Hepatocyte (in vitro differentiated cells): ENCODE results near the gene HM13. TPM values are rescaled to one million over a fixed set of nuclear protein-coding genes. Genes with fewer than 3 reads are reported as not detected.
A peak's percentile ranks its signal among the peaks of the same experiment; 100 is the strongest.
"Not testable (repeated sequence)": the region's sequence is repeated elsewhere in the genome, so short reads cannot be mapped to it uniquely, and the experiment has no call there.

Experiments used
- DNase-seq: peaks from one replicate; pipeline ENCODE4 v3.0.0-alpha.2; 2016; ENCODE audit warnings: low spot score
- H2AFZ ChIP-seq: fragments of 200-600 bp; sonication (generic); 2 replicates; pipeline ENCODE4 v1.6.0; 2016; ENCODE audit warnings: antibody characterized with exemption, mild to moderate bottlenecking
- H3K27ac ChIP-seq: fragments of 200-600 bp; sonication (generic); 2 replicates; pipeline ENCODE4 v1.5.1; 2016; ENCODE audit warnings: mild to moderate bottlenecking
- H3K27me3 ChIP-seq: fragments of 200-600 bp; sonication (generic); 2 replicates; pipeline ENCODE4 v1.6.1; 2016
- H3K36me3 ChIP-seq: fragments of 200-600 bp; sonication (generic); replicated peaks from 2 replicates; pipeline ENCODE4 v1.5.1; 2016; ENCODE audit warnings: low read depth; ENCODE audit not compliant: insufficient read depth
- H3K4me1 ChIP-seq: fragments of 200-600 bp; sonication (generic); 2 replicates; pipeline ENCODE4 v1.5.1; 2016; ENCODE audit warnings: mild to moderate bottlenecking, moderate library complexity; ENCODE audit not compliant: insufficient read depth
- H3K4me2 ChIP-seq: fragments of 200-600 bp; sonication (generic); 2 replicates; pipeline ENCODE4 v1.6.0; 2016
- H3K4me3 ChIP-seq: fragments of 200-600 bp; sonication (generic); 2 replicates; pipeline ENCODE4 v1.5.1; 2016; ENCODE audit warnings: mild to moderate bottlenecking
- H3K79me2 ChIP-seq: fragments of 200-600 bp; sonication (generic); 2 replicates; pipeline ENCODE4 v1.6.0; 2017; ENCODE audit warnings: mild to moderate bottlenecking
- H3K9me2 ChIP-seq: fragments of 200-600 bp; sonication (generic); replicated peaks from 2 replicates; pipeline ENCODE4 v1.6.0; 2017; ENCODE audit warnings: mild to moderate bottlenecking; ENCODE audit not compliant: insufficient read depth
- H3K9me3 ChIP-seq: fragments of 200-600 bp; sonication (generic); 2 replicates; pipeline ENCODE4 v1.5.1; 2016; ENCODE audit warnings: low read depth, mild to moderate bottlenecking
- H4K20me1 ChIP-seq: fragments of 200-600 bp; sonication (generic); 2 replicates; pipeline ENCODE4 v1.6.0; 2016; ENCODE audit warnings: mild to moderate bottlenecking; ENCODE audit not compliant: insufficient read depth, poor library complexity, severe bottlenecking
- CTCF ChIP-seq: fragments of 200-600 bp; sonication (generic); IDR thresholded peaks from 2 replicates; pipeline ENCODE4 v1.5.1; 2016; ENCODE audit warnings: antibody characterized with exemption, mild to moderate bottlenecking; ENCODE audit not compliant: poor library complexity
- EZH2 ChIP-seq: fragments of 200-600 bp; sonication (generic); IDR thresholded peaks from 2 replicates; pipeline ENCODE4 v1.6.1; 2016; ENCODE audit warnings: antibody characterized with exemption, mild to moderate bottlenecking, borderline replicate concordance
- EZH2phosphoT487 ChIP-seq: fragments of 200-600 bp; sonication (generic); IDR thresholded peaks from one replicate; pipeline ENCODE4 v1.6.1; 2018; ENCODE audit warnings: antibody characterized with exemption, mild to moderate bottlenecking, low read depth, moderate library complexity; ENCODE audit not compliant: unreplicated experiment, severe bottlenecking
- WGBS: methylation state at CpG from one replicate; pipeline ENCODE4 v1.1.6; 2016; ENCODE audit warnings: low lambda C conversion rate; ENCODE audit errors: missing lambda C conversion rate; 5-methylcytosine and 5-hydroxymethylcytosine counted together
- polyA plus RNA-seq: library from polyadenylated mRNA; unstranded; fragments of >200 nt; fragmentation: Nextera tagmentation; extraction: Ambion mirVana; gene quantifications from 2 replicates; pipeline ENCODE4 v1.2.1, GENCODE V29; 2016
- total RNA-seq: library from RNA; depleted of rRNA; stranded (reverse); fragments of >200 nt; gene quantifications from 2 replicates; pipeline ENCODE4 v1.2.3, GENCODE V29; 2014

HM13 gene
- total and polyA plus RNA-seq, 2 experiments from 2014 or later, result 219 to 461 TPM

GRCh38 chr20:31577194-31577593 is 63.0 kb downstream of the HM13 start:
- no peaks in the 10 kb centered on the region for H3K9me3 ChIP-seq
- peak; percentile 1 for DNase-seq
- no peak overlapping the region for H3K4me3 ChIP-seq
- no peaks in the 10 kb centered on the region for H3K27me3 ChIP-seq
- no peaks in the 10 kb centered on the region for H3K9me2 ChIP-seq
- TF ChIP-seq CTCF, result no peak
- TF ChIP-seq EZH2, result no peak
- no peak for TF ChIP-seq EZH2phosphoT487
- H3K4me1 ChIP-seq, result peaks cover 20% of the 10 kb centered on the region
- H3K36me3 ChIP-seq, result no peaks in the 10 kb centered on the region
- H3K4me2 ChIP-seq, result no peak overlapping the region
- 90% methylated on average over 9 of the region's 9 CpGs for WGBS
- no peaks in the 10 kb centered on the region for H4K20me1 ChIP-seq
- H3K79me2 ChIP-seq, result peaks cover under 1% of the 10 kb centered on the region
- no peak overlapping the region for H2AFZ ChIP-seq
- H3K27ac ChIP-seq, result no peak overlapping the region

GRCh38 chr20:31578448-31579138 is 64.4 kb downstream of the HM13 start:
- no peaks in the 10 kb centered on the region for H4K20me1 ChIP-seq
- no peak overlapping the region for H3K4me2 ChIP-seq
- DNase-seq, result peak; percentile 13
- H3K79me2 ChIP-seq, result no peaks in the 10 kb centered on the region
- H3K4me1 ChIP-seq, result peaks cover 12% of the 10 kb centered on the region
- TF ChIP-seq EZH2phosphoT487, result no peak
- TF ChIP-seq EZH2, result no peak
- no peak for TF ChIP-seq CTCF
- H3K27me3 ChIP-seq, result no peaks in the 10 kb centered on the region
- H3K4me3 ChIP-seq, result no peak overlapping the region
- WGBS, result 94% methylated on average over 32 of the region's 43 CpGs
- no peak overlapping the region for H2AFZ ChIP-seq
- H3K36me3 ChIP-seq, result no peaks in the 10 kb centered on the region
- no peaks in the 10 kb centered on the region for H3K9me2 ChIP-seq
- no peak overlapping the region for H3K27ac ChIP-seq
- no peaks in the 10 kb centered on the region for H3K9me3 ChIP-seq

GRCh38 chr20:31579245-31579644 is 65.0 kb downstream of the HM13 start:
- TF ChIP-seq CTCF, result no peak
- TF ChIP-seq EZH2, result no peak
- no peak for TF ChIP-seq EZH2phosphoT487
- H3K9me2 ChIP-seq, result no peaks in the 10 kb centered on the region
- H3K4me3 ChIP-seq, result no peak overlapping the region
- H3K4me2 ChIP-seq, result no peak overlapping the region
- H3K36me3 ChIP-seq, result no peaks in the 10 kb centered on the region
- no peak overlapping the region for H3K27ac ChIP-seq
- WGBS, result 95% methylated on average over 6 of the region's 6 CpGs
- no peaks in the 10 kb centered on the region for H4K20me1 ChIP-seq
- H3K9me3 ChIP-seq, result no peaks in the 10 kb centered on the region
- no peak overlapping the region for H2AFZ ChIP-seq
- no peaks in the 10 kb centered on the region for H3K79me2 ChIP-seq
- H3K27me3 ChIP-seq, result no peaks in the 10 kb centered on the region
- H3K4me1 ChIP-seq, result peaks cover 6% of the 10 kb centered on the region
- peak; percentile 1 for DNase-seq

- H3K9me3 ChIP-seq, H3K79me2 ChIP-seq, H2AFZ ChIP-seq, H3K4me2 ChIP-seq, H3K4me3 ChIP-seq, H3K36me3 ChIP-seq, H3K27me3 ChIP-seq, H4K20me1 ChIP-seq, H3K4me1 ChIP-seq, H3K9me2 ChIP-seq, H3K27ac ChIP-seq: not testable (repeated sequence)
- peak; percentile 1 for DNase-seq
- WGBS, result 97% methylated on average over 17 of the region's 17 CpGs
These were observed 65.9 kb downstream of the HM13 start for GRCh38 chr20:31579941-31580651.
